Fibroblast of lung (primary cell): ENCODE results near the gene MKLN1. TPM values are rescaled to one million over a fixed set of nuclear protein-coding genes. Genes with fewer than 3 reads are reported as not detected.
"Not testable (repeated sequence)": the region's sequence is repeated elsewhere in the genome, so short reads cannot be mapped to it uniquely, and the experiment has no call there.

Experiments used
- DNase-seq, 2 donors: peaks; one replicate each; pipeline versions ENCODE4 v3.0.0 to v3.0.0-alpha.2; 2010; ENCODE audit warnings: low read depth in 2 of 2
- H2AFZ ChIP-seq: 2 replicates; pipeline ENCODE4 v1.5.1; 2012; ENCODE audit warnings: low read length, control low read depth, inconsistent platforms
- H3K27ac ChIP-seq: 2 replicates; pipeline ENCODE4 v1.5.1; 2011; ENCODE audit warnings: low read length, control low read depth; ENCODE audit not compliant: insufficient read depth
- H3K27me3 ChIP-seq: 2 replicates; pipeline ENCODE4 v1.5.1; 2011; ENCODE audit warnings: mild to moderate bottlenecking, low read length; ENCODE audit not compliant: control insufficient read depth, insufficient read depth
- H3K36me3 ChIP-seq: 2 replicates; pipeline ENCODE4 v1.5.1; 2011; ENCODE audit warnings: low read length; ENCODE audit not compliant: control insufficient read depth, insufficient read depth
- H3K4me1 ChIP-seq: 2 replicates; pipeline ENCODE4 v1.5.1; 2011; ENCODE audit warnings: low read length; ENCODE audit not compliant: control insufficient read depth, insufficient read depth; ENCODE audit errors: extremely low read depth
- H3K4me2 ChIP-seq: 2 replicates; pipeline ENCODE4 v1.5.1; 2011; ENCODE audit warnings: low read length, control low read depth; ENCODE audit not compliant: insufficient read depth; ENCODE audit errors: extremely low read depth
- H3K4me3 ChIP-seq, 4 experiments: fragments of 200-600 bp in 1 of 4; sonication (generic) in 1 of 4; replicated peaks in 1 of 4; 2 replicates each; pipeline ENCODE4 v1.5.1; 2011 to 2016; ENCODE audit warnings: low read length in 4 of 4, low read depth in 3 of 4, mild to moderate bottlenecking in 3 of 4, control low read depth in 2 of 4, inconsistent platforms in 1 of 4, mixed read lengths in 1 of 4; ENCODE audit not compliant: insufficient read depth in 1 of 4; ENCODE audit errors: control extremely low read depth in 1 of 4
- H3K79me2 ChIP-seq: 2 replicates; pipeline ENCODE4 v1.5.1; 2012; ENCODE audit warnings: mild to moderate bottlenecking, low read length, inconsistent platforms; ENCODE audit not compliant: control insufficient read depth, insufficient read depth
- H3K9ac ChIP-seq: 2 replicates; pipeline ENCODE4 v1.5.1; 2011; ENCODE audit warnings: mild to moderate bottlenecking, low read length, control low read depth; ENCODE audit not compliant: insufficient read depth
- H3K9me3 ChIP-seq: 2 replicates; pipeline ENCODE4 v1.5.1; 2012; ENCODE audit warnings: low read depth, low read length; ENCODE audit not compliant: control insufficient read depth, insufficient read depth
- H4K20me1 ChIP-seq: 2 replicates; pipeline ENCODE4 v1.5.1; 2011; ENCODE audit warnings: low read length; ENCODE audit not compliant: control insufficient read depth, insufficient read depth; ENCODE audit errors: extremely low read depth
- CTCF ChIP-seq, 2 donors: IDR thresholded peaks in 1 of 2; conservative IDR thresholded peaks in 1 of 2; 1 replicate in 1 of 2; 2 replicates in 1 of 2; pipeline ENCODE4 v1.5.1; 2011 to 2012; ENCODE audit warnings: low read length in 2 of 2, control low read depth in 1 of 2, inconsistent platforms in 1 of 2, low read depth in 1 of 2, mild to moderate bottlenecking in 1 of 2
- EZH2 ChIP-seq: IDR thresholded peaks from 2 replicates; pipeline ENCODE4 v1.5.1; 2012; ENCODE audit warnings: low read length, control low read depth, mild to moderate bottlenecking; ENCODE audit errors: missing control alignments
- polyA plus RNA-seq, 2 donors: library from polyadenylated mRNA; depleted of rRNA in 1 of 2; stranded (reverse) in 1 of 2; unstranded in 1 of 2; fragments of >200 nt; gene quantifications; 2 replicates each; pipeline ENCODE4 v1.2.1, GENCODE V29; 2011 to 2012; ENCODE audit warnings: missing spikeins in 1 of 2
- total RNA-seq: library from RNA; depleted of rRNA; stranded (reverse); fragments of >200 nt; gene quantifications from 2 replicates; pipeline ENCODE4 v1.2.1, GENCODE V29; 2014

The MKLN1 gene
- total and polyA plus RNA-seq, 2 donors (not counting 1 experiment from before 2014, with no cell fraction given): 33.9 to 46.4 TPM

DNA sequence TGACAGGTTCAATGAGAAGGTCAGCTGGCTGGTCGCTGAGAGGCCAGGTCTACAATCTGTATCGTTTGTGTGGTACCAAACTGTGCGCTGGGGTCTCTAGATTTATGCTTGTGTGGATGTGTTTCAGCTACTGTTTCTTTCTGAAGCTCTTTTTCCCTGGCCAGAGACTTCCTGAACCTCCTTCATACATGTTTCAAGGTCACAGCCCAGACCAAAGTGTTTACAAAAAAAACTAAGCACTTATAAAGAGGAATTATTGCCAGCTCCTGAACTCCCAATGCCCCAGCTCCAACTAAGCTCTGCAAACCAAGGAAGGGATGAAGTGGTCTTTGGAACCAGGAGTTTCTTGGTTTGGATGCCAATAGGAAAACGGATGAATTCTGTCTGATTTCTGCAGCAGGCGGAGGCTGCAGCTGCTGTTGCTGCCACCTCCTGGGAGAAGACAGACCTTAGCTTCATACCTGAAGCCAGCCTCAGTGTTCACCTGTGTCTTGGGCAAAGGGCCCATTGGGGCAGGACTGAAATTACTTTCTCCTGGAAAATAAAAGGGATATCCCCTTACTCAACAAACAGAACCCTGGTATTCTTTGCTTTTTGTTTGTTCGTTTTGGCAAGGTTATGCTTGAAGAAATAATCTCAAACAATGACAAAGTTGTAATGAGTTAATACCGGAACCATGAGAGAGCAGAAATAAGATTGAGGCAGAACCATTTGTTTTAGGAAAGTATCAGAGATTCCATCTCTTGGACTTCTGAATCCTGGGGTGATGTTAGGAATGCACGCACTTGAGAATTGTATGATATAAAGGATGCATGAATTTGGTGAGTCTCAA, 24.6 kb upstream of the MKLN1 start:
- H3K79me2 ChIP-seq: no peaks in the 10 kb centered on the region
- H3K27ac ChIP-seq: no peak overlapping the region
- no peaks in the 10 kb centered on the region for H3K9me3 ChIP-seq
- H3K9ac ChIP-seq: no peak overlapping the region
- peak; percentile 13 to 29 for DNase-seq
- H3K4me3 ChIP-seq: no peak overlapping the region
- no peaks in the 10 kb centered on the region for H3K36me3 ChIP-seq
- no peak overlapping the region for H3K4me2 ChIP-seq
- no peaks in the 10 kb centered on the region for H4K20me1 ChIP-seq
- TF ChIP-seq EZH2: no peak
- peak; percentile 40 to 54 for TF ChIP-seq CTCF (conservative IDR thresholded peaks at IDR 0.05 in 1 of 2, IDR thresholded peaks at IDR 0.05 in 1 of 2; ENCODE audit: low read depth in 1 of 2, low read length in 2 of 2)
- H3K4me1 ChIP-seq: no peaks in the 10 kb centered on the region
- H2AFZ ChIP-seq: no peak overlapping the region
- no peaks in the 10 kb centered on the region for H3K27me3 ChIP-seq

- no peak overlapping the region for H2AFZ ChIP-seq
- H3K9me3 ChIP-seq: no peaks in the 10 kb centered on the region
- no peaks in the 10 kb centered on the region for H4K20me1 ChIP-seq
- TF ChIP-seq CTCF (conservative IDR thresholded peaks at IDR 0.05 in 1 of 2, IDR thresholded peaks at IDR 0.05 in 1 of 2; ENCODE audit: low read depth in 1 of 2, low read length in 2 of 2) (no peak), EZH2 (no peak)
- no peaks in the 10 kb centered on the region for H3K27me3 ChIP-seq
- no peak for DNase-seq
- no peak overlapping the region for H3K4me3 ChIP-seq
- H3K27ac ChIP-seq: no peak overlapping the region
- H3K9ac ChIP-seq: no peak overlapping the region
- no peaks in the 10 kb centered on the region for H3K36me3 ChIP-seq
- H3K4me1 ChIP-seq: no peaks in the 10 kb centered on the region
- no peaks in the 10 kb centered on the region for H3K79me2 ChIP-seq
- no peak overlapping the region for H3K4me2 ChIP-seq
Measured at GRCh38 chr7:131305152-131305551, 22.5 kb upstream of the MKLN1 start.

GRCh38 chr7:131306041-131306440, 21.6 kb upstream of the MKLN1 start:
- not testable (repeated sequence) for H3K4me1 ChIP-seq, DNase-seq, H3K36me3 ChIP-seq, H3K9me3 ChIP-seq, H3K4me3 ChIP-seq, H4K20me1 ChIP-seq, H3K27ac ChIP-seq, H3K27me3 ChIP-seq, H3K4me2 ChIP-seq, H3K79me2 ChIP-seq, H3K9ac ChIP-seq, H2AFZ ChIP-seq
